Natural killer cell (primary cell): ENCODE data around the gene DCST1. TPM values are rescaled to one million over a fixed set of nuclear protein-coding genes. Genes with fewer than 3 reads are reported as not detected.

Source experiments
- ATAC-seq, 3 donors: fragments of 150-1000 bp in 2 of 3; fragments of 200-7000 bp in 1 of 3; cut with Tn5 transposase; 1 replicate in 1 of 3; 2 replicates in 2 of 3; pipeline ENCODE4 v1.10.0; 2021; ENCODE audit warnings: mild to moderate bottlenecking in 2 of 3, moderate library complexity in 2 of 3
- DNase-seq, 2 donors: peaks; one replicate each; pipeline versions ENCODE4 v3.0.0 to v3.0.0-alpha.2; 2013 to 2021; ENCODE audit warnings: mixed read lengths in 1 of 2
- H3K27ac ChIP-seq: one replicate; pipeline ENCODE4 v1.5.1; 2013; ENCODE audit warnings: mild to moderate bottlenecking, low read length
- H3K27me3 ChIP-seq: one replicate; pipeline ENCODE4 v1.6.1; 2013; ENCODE audit warnings: low read length; ENCODE audit not compliant: control insufficient read depth, insufficient read depth
- H3K36me3 ChIP-seq: one replicate; pipeline ENCODE4 v1.6.1; 2013; ENCODE audit warnings: low read length; ENCODE audit not compliant: control insufficient read depth, insufficient read depth
- H3K4me1 ChIP-seq: one replicate; pipeline ENCODE4 v1.6.1; 2013; ENCODE audit warnings: low read length; ENCODE audit not compliant: control insufficient read depth, insufficient read depth
- H3K4me3 ChIP-seq: one replicate; pipeline ENCODE4 v1.5.1; 2013; ENCODE audit warnings: low read length
- H3K9me3 ChIP-seq: one replicate; pipeline ENCODE4 v1.6.1; 2013; ENCODE audit warnings: low read length; ENCODE audit not compliant: control insufficient read depth, insufficient read depth
- H3K27ac Mint-ChIP-seq, 2 donors: one replicate each; pipeline ENCODE4 v1.8.0; 2022; ENCODE audit warnings: mild to moderate bottlenecking in 2 of 2, mixed read lengths in 2 of 2, moderate library complexity in 1 of 2
- H3K27me3 Mint-ChIP-seq, 2 donors: one replicate each; pipeline ENCODE4 v1.8.0; 2022; ENCODE audit warnings: low read depth in 2 of 2, mixed read lengths in 2 of 2
- H3K36me3 Mint-ChIP-seq: one replicate; pipeline ENCODE4 v1.8.0; 2022; ENCODE audit warnings: mixed read lengths
- H3K4me1 Mint-ChIP-seq, 2 donors: one replicate each; pipeline ENCODE4 v1.8.0; 2022; ENCODE audit warnings: mixed read lengths in 2 of 2
- H3K4me3 Mint-ChIP-seq: one replicate; pipeline ENCODE4 v1.8.0; 2022; ENCODE audit warnings: mild to moderate bottlenecking, moderate library complexity, mixed read lengths
- H3K9me3 Mint-ChIP-seq, 2 donors: one replicate each; pipeline ENCODE4 v1.8.0; 2022; ENCODE audit warnings: mixed read lengths in 2 of 2
- CTCF ChIP-seq: fragments of 200-600 bp; IDR thresholded peaks from one replicate; pipeline ENCODE4 v1.8.0; 2022; ENCODE audit warnings: antibody characterized with exemption
- WGBS: methylation state at CpG from one replicate; pipeline ENCODE4 v1.1.7; 2013; ENCODE audit warnings: missing lambda C conversion rate; ENCODE audit not compliant: insufficient coverage; 5-methylcytosine and 5-hydroxymethylcytosine counted together
- intact Hi-C: fragments of 100-400 bp; cut with micrococcal nuclease; formaldehyde crosslinking; loops from one replicate; pipeline ENCODE4 v1.14.2; 2022
- total RNA-seq, 4 donors: library from RNA; stranded (reverse); fragments of 120-200 nt in 1 of 4; gene quantifications; one replicate each; pipeline versions ENCODE4 v1.2.3 to v1.2.4, GENCODE V29; 2013 to 2022

DCST1 gene
- total RNA-seq, 3 donors from 2014 or later (not counting 1 experiment from before 2014, with no cell fraction given), result 0.35 to 0.60 TPM; not detected in 1

- ATAC-seq (no peak), DNase-seq (no peak)
- H3K36me3 ChIP-seq, result no peaks in the 10 kb centered on the region
- no peaks in the 10 kb centered on the region for H3K27me3 Mint-ChIP-seq
- H3K9me3 Mint-ChIP-seq, result no peaks in the 10 kb centered on the region
- no peaks in the 10 kb centered on the region for H3K36me3 Mint-ChIP-seq
- intact Hi-C loops, result no loop called here
- H3K4me1 ChIP-seq, result no peaks in the 10 kb centered on the region
- no peak overlapping the region for H3K4me3 ChIP-seq
- H3K27ac Mint-ChIP-seq, result no peak overlapping the region
- H3K27ac ChIP-seq, result no peak overlapping the region
- no peak for TF ChIP-seq CTCF
- 92% methylated on average over 5 of the region's 5 CpGs for WGBS
- H3K4me1 Mint-ChIP-seq, result peaks cover 7 to 10% of the 10 kb centered on the region in 2 donors
- H3K9me3 ChIP-seq, result no peaks in the 10 kb centered on the region
- H3K27me3 ChIP-seq, result no peaks in the 10 kb centered on the region
- no peak overlapping the region for H3K4me3 Mint-ChIP-seq
Observed at GRCh38 chr1:155023627-155024026, 10.0 kb upstream of the DCST1 start.

- 92% methylated on average over 9 of the region's 9 CpGs for WGBS
- Histone ChIP-seq H3K9me3 (no peaks in the 10 kb centered on the region), H3K36me3 (no peaks in the 10 kb centered on the region), H3K4me3 (no peak overlapping the region), H3K27me3 (no peaks in the 10 kb centered on the region), H3K4me1 (no peaks in the 10 kb centered on the region), H3K27ac (no peak overlapping the region)
- ATAC-seq (no peak), DNase-seq (no peak)
- no peak overlapping the region for H3K4me3 Mint-ChIP-seq
- intact Hi-C loops, result no loop called here
- peaks cover 7 to 8% of the 10 kb centered on the region in 2 donors for H3K4me1 Mint-ChIP-seq
- H3K27ac Mint-ChIP-seq, result no peak overlapping the region
- H3K9me3 Mint-ChIP-seq, result no peaks in the 10 kb centered on the region
- TF ChIP-seq CTCF, result no peak
- no peaks in the 10 kb centered on the region for H3K27me3 Mint-ChIP-seq
- no peaks in the 10 kb centered on the region for H3K36me3 Mint-ChIP-seq
Observed at GRCh38 chr1:155024315-155024714, 9.3 kb upstream of the DCST1 start.

DNA sequence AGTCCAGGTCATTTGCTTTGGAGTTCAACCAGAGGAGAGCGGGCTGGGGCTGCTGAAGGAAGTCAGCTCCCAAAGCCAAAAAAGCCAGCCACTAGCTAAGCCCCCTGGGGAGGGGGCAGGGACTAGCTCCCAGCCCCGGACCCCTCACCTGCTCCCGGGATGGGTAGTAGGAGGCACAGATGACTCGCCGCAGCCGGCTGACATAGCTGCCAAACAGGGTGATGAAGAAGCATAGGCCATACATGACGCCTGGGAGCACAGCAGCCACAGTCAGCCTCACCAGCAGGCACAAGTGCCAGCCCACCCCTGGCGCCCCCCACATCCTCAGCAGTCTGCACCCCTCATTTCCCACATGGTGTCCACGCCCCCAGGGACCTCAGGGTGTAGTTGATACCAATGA, 7.5 kb upstream of the DCST1 start:
- Histone ChIP-seq H3K4me3 (no peak overlapping the region), H3K27me3 (no peaks in the 10 kb centered on the region), H3K9me3 (no peaks in the 10 kb centered on the region), H3K27ac (no peak overlapping the region), H3K36me3 (no peaks in the 10 kb centered on the region), H3K4me1 (no peaks in the 10 kb centered on the region)
- no peak for TF ChIP-seq CTCF
- no peak for ATAC-seq
- no peak for DNase-seq
- H3K4me3 Mint-ChIP-seq, result no peak overlapping the region
- no peak overlapping the region for H3K27ac Mint-ChIP-seq
- 80% methylated on average over 9 of the region's 9 CpGs for WGBS
- H3K9me3 Mint-ChIP-seq, result no peaks in the 10 kb centered on the region
- no peaks in the 10 kb centered on the region for H3K27me3 Mint-ChIP-seq
- H3K4me1 Mint-ChIP-seq, result no peaks in the 10 kb centered on the region
- H3K36me3 Mint-ChIP-seq, result no peaks in the 10 kb centered on the region
- intact Hi-C loops, result no loop called here

GRCh38 chr1:155026588-155026987, 7.0 kb upstream of the DCST1 start:
- intact Hi-C loops, result no loop called here
- no peak for TF ChIP-seq CTCF
- H3K9me3 ChIP-seq, result no peaks in the 10 kb centered on the region
- no peaks in the 10 kb centered on the region for H3K36me3 ChIP-seq
- no peak overlapping the region for H3K4me3 Mint-ChIP-seq
- H3K27me3 Mint-ChIP-seq, result no peaks in the 10 kb centered on the region
- H3K27ac ChIP-seq, result no peak overlapping the region
- no peaks in the 10 kb centered on the region for H3K27me3 ChIP-seq
- no peak for DNase-seq
- H3K4me1 Mint-ChIP-seq, result no peaks in the 10 kb centered on the region
- no peaks in the 10 kb centered on the region for H3K36me3 Mint-ChIP-seq
- H3K4me1 ChIP-seq, result no peaks in the 10 kb centered on the region
- 91% methylated on average over 6 of the region's 6 CpGs for WGBS
- no peaks in the 10 kb centered on the region for H3K9me3 Mint-ChIP-seq
- no peak for ATAC-seq
- H3K4me3 ChIP-seq, result no peak overlapping the region
- H3K27ac Mint-ChIP-seq, result no peak overlapping the region
